ENCODE data around the gene CCDC97. TPM values are rescaled to one million over a fixed set of nuclear protein-coding genes. Genes with fewer than 3 reads are reported as not detected.
A peak's percentile ranks its signal among the peaks of the same experiment; 100 is the strongest.

Gene CCDC97
- total RNA-seq, 4 donors from 2014 or later: 11.6 to 21.2 (median 14.8) TPM

- intact Hi-C loops (cut with DNase I): loop anchor here (5.0 kb wide), 2 partner anchors 36 to 74 kb away; partner anchors contain the start of gene B3GNT8
- peaks cover 23 to 61% (median 58%) of the 10 kb centered on the region in 4 donors for H3K4me1 ChIP-seq
- H3K27me3 ChIP-seq: peaks cover 0 to 6% (median 0%) of the 10 kb centered on the region in 4 donors
- peak within 1 kb of the TSS; percentile 80 to 90 (median 88) for H3K4me3 ChIP-seq
- 0% methylated on average over 46 of the region's 78 CpGs for WGBS
- no peaks in the 10 kb centered on the region for H3K9me3 ChIP-seq
- DNase-seq (ENCODE audit: extremely low spot score): peak; percentile 96
- peak; percentile 15 for TF ChIP-seq POLR2A (IDR thresholded peaks at IDR 0.05; ENCODE audit: low read depth)
- TF ChIP-seq POLR2AphosphoS5 (IDR thresholded peaks at IDR 0.05): peak; percentile 65 to 70
- peak; percentile 88 to 99 (median 88) for TF ChIP-seq CTCF (IDR thresholded peaks at IDR 0.05)
- no peak for TF ChIP-seq EP300 (IDR thresholded peaks at IDR 0.05)
- no peaks in the 10 kb centered on the region for H3K36me3 ChIP-seq
- H3K27ac ChIP-seq (replicated peaks in 1 of 4): peak within 1 kb of the TSS; percentile 87 to 95 (median 93)
Measured at GRCh38 chr19:41353466-41354342, 43.7 kb downstream of the CCDC97 start, which contains the start of gene TGFB1. TSS of gene TGFB1 (minus strand) at chr19:41353922. CDS start at chr19:41353044, 878 bp downstream.

GRCh38 chr19:41354343-41354953 is 44.5 kb downstream of the CCDC97 start:
- TF ChIP-seq POLR2AphosphoS5 (IDR thresholded peaks at IDR 0.05) (no peak), CTCF (IDR thresholded peaks at IDR 0.05) (peak in 1 of 3 experiments; percentile 1)
- peaks cover 0 to 6% (median 0%) of the 10 kb centered on the region in 4 donors for H3K27me3 ChIP-seq
- peak overlapping the region; percentile 80 to 90 (median 88) for H3K4me3 ChIP-seq
- H3K36me3 ChIP-seq: no peaks in the 10 kb centered on the region
- H3K4me1 ChIP-seq: peaks cover 20 to 55% (median 51%) of the 10 kb centered on the region in 4 donors
- no peaks in the 10 kb centered on the region for H3K9me3 ChIP-seq
- no peak for DNase-seq (ENCODE audit: extremely low spot score)
- intact Hi-C loops (cut with DNase I): loop anchor here (5.0 kb wide), 2 partner anchors 37 to 73 kb away; partner anchors contain the start of gene B3GNT8
- WGBS: 85% methylated on average over 8 of the region's 23 CpGs
- H3K27ac ChIP-seq (replicated peaks in 1 of 4): peak overlapping the region; percentile 87 to 95 (median 93)

- DNase-seq (ENCODE audit: extremely low spot score): no peak
- no peak overlapping the region for H3K4me3 ChIP-seq
- intact Hi-C loops (cut with DNase I): no loop called here
- H3K36me3 ChIP-seq: no peaks in the 10 kb centered on the region
- TF ChIP-seq EP300 (IDR thresholded peaks at IDR 0.05) (no peak), POLR2A (IDR thresholded peaks at IDR 0.05; ENCODE audit: low read depth) (no peak), POLR2AphosphoS5 (IDR thresholded peaks at IDR 0.05) (no peak), CTCF (IDR thresholded peaks at IDR 0.05) (no peak)
- peaks cover 0 to 6% (median 0%) of the 10 kb centered on the region in 4 donors for H3K27me3 ChIP-seq
- 75% methylated on average over 1 of the region's 1 CpG for WGBS
- no peaks in the 10 kb centered on the region for H3K9me3 ChIP-seq
- peaks cover 17 to 49% (median 45%) of the 10 kb centered on the region in 4 donors for H3K4me1 ChIP-seq
- peak overlapping the region in 2 of 4 donors; percentile 1 to 95 for H3K27ac ChIP-seq (replicated peaks in 1 of 4)
Measured at GRCh38 chr19:41355035-41355434, 45.1 kb downstream of the CCDC97 start.

- 54% methylated on average over 3 of the region's 3 CpGs for WGBS
Measured at GRCh38 chr19:41355802-41356201, 45.8 kb downstream of the CCDC97 start.

More at GRCh38 chr19:41355802-41356201, 45.8 kb downstream of the CCDC97 start:
- TF ChIP-seq EP300 (IDR thresholded peaks at IDR 0.05) (no peak), CTCF (IDR thresholded peaks at IDR 0.05) (no peak)
- no peak overlapping the region for H3K4me3 ChIP-seq
- H3K4me1 ChIP-seq: peaks cover 9 to 41% (median 37%) of the 10 kb centered on the region in 4 donors
- peaks cover 0 to 6% (median 0%) of the 10 kb centered on the region in 4 donors for H3K27me3 ChIP-seq
- DNase-seq (ENCODE audit: extremely low spot score): no peak
- no peaks in the 10 kb centered on the region for H3K36me3 ChIP-seq
- no peaks in the 10 kb centered on the region for H3K9me3 ChIP-seq
- intact Hi-C loops (cut with DNase I): no loop called here
- no peak overlapping the region for H3K27ac ChIP-seq (replicated peaks in 1 of 4)

All from esophagus muscularis mucosa (tissue), 4 donors.